GM18520 (cell line): ENCODE results near the gene S100A1.

ENCODE experiments used
- ATAC-seq: cut with Tn5 transposase; IDR thresholded peaks from one replicate; pipeline ENCODE4 v1.9.1; 2021; ENCODE audit not compliant: unreplicated experiment

Gene S100A1

GRCh38 chr1:153679337-153680119, 51.3 kb downstream of the S100A1 start:
- ATAC-seq: no peak

- ATAC-seq: no peak
Measured at GRCh38 chr1:153680120-153680403, 51.8 kb downstream of the S100A1 start.
